Mesendoderm (in vitro differentiated cells): ENCODE data around the gene RENBP.

ENCODE experiments used
- DNase-seq: peaks from one replicate; pipeline ENCODE4 v3.0.0; 2013
- H2AK5ac ChIP-seq: 2 replicates; pipeline ENCODE4 v1.6.1; 2013; ENCODE audit warnings: low read length, inconsistent platforms
- H2BK120ac ChIP-seq: 2 replicates; pipeline ENCODE4 v1.6.1; 2013; ENCODE audit warnings: low read depth, mild to moderate bottlenecking, low read length, moderate library complexity, mixed read lengths
- H2BK15ac ChIP-seq: replicated peaks from 2 replicates; pipeline ENCODE4 v1.6.1; 2013; ENCODE audit warnings: low read depth, mild to moderate bottlenecking, moderate library complexity
- H2BK5ac ChIP-seq: 2 replicates; pipeline ENCODE4 v1.6.1; 2013; ENCODE audit warnings: low read length, inconsistent platforms
- H3K18ac ChIP-seq: 2 replicates; pipeline ENCODE4 v1.6.1; 2013; ENCODE audit warnings: mild to moderate bottlenecking, low read length, mixed read lengths
- H3K23ac ChIP-seq: one replicate; pipeline ENCODE4 v1.6.1; 2013; ENCODE audit warnings: low read length
- H3K27ac ChIP-seq: 2 replicates; pipeline ENCODE4 v1.5.1; 2013; ENCODE audit warnings: low read depth, mild to moderate bottlenecking, inconsistent platforms, low read length, moderate library complexity
- H3K27me3 ChIP-seq: 2 replicates; pipeline ENCODE4 v1.6.1; 2013; ENCODE audit warnings: low read length, control low read depth, mild to moderate bottlenecking, inconsistent platforms; ENCODE audit not compliant: insufficient read depth, poor library complexity
- H3K36me3 ChIP-seq: 2 replicates; pipeline ENCODE4 v1.6.1; 2013; ENCODE audit warnings: low read length, inconsistent platforms; ENCODE audit not compliant: control insufficient read depth, insufficient read depth
- H3K4ac ChIP-seq: one replicate; pipeline ENCODE4 v1.6.1; 2013; ENCODE audit warnings: low read depth, mild to moderate bottlenecking, low read length, moderate library complexity
- H3K4me1 ChIP-seq: 2 replicates; pipeline ENCODE4 v1.6.1; 2013; ENCODE audit warnings: low read depth, low read length, inconsistent platforms; ENCODE audit not compliant: control insufficient read depth
- H3K4me2 ChIP-seq: 2 replicates; pipeline ENCODE4 v1.6.1; 2013; ENCODE audit warnings: low read length
- H3K4me3 ChIP-seq: 2 replicates; pipeline ENCODE4 v1.5.1; 2013; ENCODE audit warnings: mild to moderate bottlenecking, low read length
- H3K56ac ChIP-seq: one replicate; pipeline ENCODE4 v1.6.1; 2013; ENCODE audit warnings: low read length
- H3K79me1 ChIP-seq: 2 replicates; pipeline ENCODE4 v1.6.1; 2013; ENCODE audit warnings: low read length, inconsistent platforms
- H3K79me2 ChIP-seq: 2 replicates; pipeline ENCODE4 v1.6.1; 2013; ENCODE audit warnings: mild to moderate bottlenecking, low read length; ENCODE audit not compliant: control insufficient read depth, insufficient read depth
- H3K9ac ChIP-seq: 2 replicates; pipeline ENCODE4 v1.6.1; 2013; ENCODE audit warnings: low read length, inconsistent platforms
- H4K5ac ChIP-seq: one replicate; pipeline ENCODE4 v1.6.1; 2013; ENCODE audit warnings: low read length
- H4K8ac ChIP-seq: one replicate; pipeline ENCODE4 v1.6.1; 2013; ENCODE audit warnings: low read depth, mild to moderate bottlenecking, control low read depth, low read length, moderate library complexity
- WGBS: extraction: QIAGEN DNeasy Blood & Tissue Kit; methylation state at CpG from one replicate; pipeline ENCODE4 v1.1.7; 2013; ENCODE audit warnings: low lambda C conversion rate, missing lambda C conversion rate; ENCODE audit not compliant: insufficient coverage; ENCODE audit errors: extremely low coverage; 5-methylcytosine and 5-hydroxymethylcytosine counted together

Gene RENBP

GRCh38 chrX:153955228-153955732, 10.8 kb upstream of the RENBP start:
- no peak overlapping the region for H3K4ac ChIP-seq
- no peak for DNase-seq
- H2BK120ac ChIP-seq, result no peak overlapping the region
- no peaks in the 10 kb centered on the region for H3K79me2 ChIP-seq
- H2BK5ac ChIP-seq, result no peak overlapping the region
- no peak overlapping the region for H3K23ac ChIP-seq
- no peak overlapping the region for H3K4me2 ChIP-seq
- no peak overlapping the region for H4K8ac ChIP-seq
- H3K56ac ChIP-seq, result no peak overlapping the region
- no CpG with 5 or more reads among the region's 12 CpGs for WGBS
- H3K36me3 ChIP-seq, result peaks cover 15% of the 10 kb centered on the region
- H3K4me1 ChIP-seq, result no peaks in the 10 kb centered on the region
- no peak overlapping the region for H3K27ac ChIP-seq
- H3K79me1 ChIP-seq, result no peaks in the 10 kb centered on the region
- H2AK5ac ChIP-seq, result no peak overlapping the region
- no peak overlapping the region for H2BK15ac ChIP-seq
- no peak overlapping the region for H3K18ac ChIP-seq
- no peak overlapping the region for H4K5ac ChIP-seq
- H3K9ac ChIP-seq, result no peak overlapping the region
- no peaks in the 10 kb centered on the region for H3K27me3 ChIP-seq
- no peak overlapping the region for H3K4me3 ChIP-seq

GRCh38 chrX:153954558-153955227, 10.2 kb upstream of the RENBP start:
- H3K79me1 ChIP-seq, result no peaks in the 10 kb centered on the region
- H3K9ac ChIP-seq, result no peak overlapping the region
- no peak overlapping the region for H3K4me2 ChIP-seq
- H2BK120ac ChIP-seq, result no peak overlapping the region
- no peak overlapping the region for H3K18ac ChIP-seq
- no peak overlapping the region for H2AK5ac ChIP-seq
- H3K27ac ChIP-seq, result no peak overlapping the region
- no peak overlapping the region for H3K23ac ChIP-seq
- no peak overlapping the region for H3K4ac ChIP-seq
- DNase-seq, result no peak
- no peak overlapping the region for H3K56ac ChIP-seq
- WGBS, result no CpG with 5 or more reads among the region's 44 CpGs
- H3K4me1 ChIP-seq, result no peaks in the 10 kb centered on the region
- H3K36me3 ChIP-seq, result peaks cover 13% of the 10 kb centered on the region
- no peak overlapping the region for H4K5ac ChIP-seq
- no peak overlapping the region for H4K8ac ChIP-seq
- H3K27me3 ChIP-seq, result no peaks in the 10 kb centered on the region
- no peak overlapping the region for H2BK15ac ChIP-seq
- no peak overlapping the region for H3K4me3 ChIP-seq
- H2BK5ac ChIP-seq, result no peak overlapping the region
- H3K79me2 ChIP-seq, result no peaks in the 10 kb centered on the region

GRCh38 chrX:153953892-153954557, 9.6 kb upstream of the RENBP start:
- Histone ChIP-seq H2AK5ac (no peak overlapping the region), H3K4me1 (no peaks in the 10 kb centered on the region), H3K27me3 (no peaks in the 10 kb centered on the region), H3K4ac (no peak overlapping the region), H3K9ac (no peak overlapping the region), H3K56ac (no peak overlapping the region), H3K23ac (no peak overlapping the region), H2BK15ac (no peak overlapping the region), H3K4me3 (no peak overlapping the region), H3K79me2 (no peaks in the 10 kb centered on the region), H3K4me2 (no peak overlapping the region), H3K18ac (no peak overlapping the region), H3K27ac (no peak overlapping the region), H4K5ac (no peak overlapping the region), H4K8ac (no peak overlapping the region), H2BK5ac (no peak overlapping the region), H3K36me3 (peaks cover 13% of the 10 kb centered on the region), H3K79me1 (no peaks in the 10 kb centered on the region), H2BK120ac (no peak overlapping the region)
- no peak for DNase-seq
- no CpG with 5 or more reads among the region's 33 CpGs for WGBS

- Histone ChIP-seq H3K4me3 (no peak overlapping the region), H2BK5ac (no peak overlapping the region), H3K18ac (no peak overlapping the region), H3K27me3 (no peaks in the 10 kb centered on the region), H3K27ac (no peak overlapping the region), H3K4ac (no peak overlapping the region), H2BK120ac (no peak overlapping the region), H3K56ac (no peak overlapping the region), H3K4me2 (no peak overlapping the region), H4K8ac (no peak overlapping the region), H2BK15ac (no peak overlapping the region), H4K5ac (no peak overlapping the region), H3K23ac (no peak overlapping the region), H3K36me3 (peaks cover 13% of the 10 kb centered on the region), H3K79me1 (no peaks in the 10 kb centered on the region), H3K9ac (no peak overlapping the region), H3K4me1 (no peaks in the 10 kb centered on the region), H3K79me2 (no peaks in the 10 kb centered on the region), H2AK5ac (no peak overlapping the region)
- WGBS, result no CpG with 5 or more reads among the region's 33 CpGs
- peak; percentile 65 for DNase-seq
Observed at GRCh38 chrX:153953342-153953830, 8.9 kb upstream of the RENBP start.

GRCh38 chrX:153952373-153953026, 8.1 kb upstream of the RENBP start:
- H4K5ac ChIP-seq, result no peak overlapping the region
- H2BK15ac ChIP-seq, result no peak overlapping the region
- no peak overlapping the region for H3K27ac ChIP-seq
- no peak overlapping the region for H4K8ac ChIP-seq
- no peak overlapping the region for H2BK5ac ChIP-seq
- no peak overlapping the region for H3K56ac ChIP-seq
- H3K4me1 ChIP-seq, result no peaks in the 10 kb centered on the region
- no peak overlapping the region for H3K23ac ChIP-seq
- H3K36me3 ChIP-seq, result peaks cover 10% of the 10 kb centered on the region
- WGBS, result no CpG with 5 or more reads among the region's 32 CpGs
- H2AK5ac ChIP-seq, result no peak overlapping the region
- DNase-seq, result no peak
- no peaks in the 10 kb centered on the region for H3K27me3 ChIP-seq
- H3K4ac ChIP-seq, result no peak overlapping the region
- H3K9ac ChIP-seq, result no peak overlapping the region
- H3K4me2 ChIP-seq, result no peak overlapping the region
- H3K18ac ChIP-seq, result no peak overlapping the region
- H3K79me1 ChIP-seq, result no peaks in the 10 kb centered on the region
- H3K4me3 ChIP-seq, result no peak overlapping the region
- H2BK120ac ChIP-seq, result no peak overlapping the region
- no peaks in the 10 kb centered on the region for H3K79me2 ChIP-seq
